ENCODE data around the gene GCC2.

GRCh38 chr2:108449410-108450130 is 564 bp downstream of the GCC2 start:
- TF ChIP-seq EZH2phosphoT487 (IDR thresholded peaks at IDR 0.05; ENCODE audit: borderline replicate concordance, low read depth, low read length), result no peak
- TF ChIP-seq CTCF (conservative IDR thresholded peaks at IDR 0.05; ENCODE audit: low read length), result no peak
